Panc1 (cell line): ENCODE measurements around the gene ZC3H12D.

Experiments
- POLR2AphosphoS5 ChIP-seq: IDR thresholded peaks from 2 replicates; pipeline ENCODE4 v1.6.1; 2012; ENCODE audit warnings: mild to moderate bottlenecking, low read depth, low read length, moderate library complexity
- SIN3A ChIP-seq: IDR thresholded peaks from 2 replicates; pipeline ENCODE4 v1.6.1; 2012; ENCODE audit warnings: low read depth, mild to moderate bottlenecking, low read length, moderate library complexity, borderline replicate concordance; ENCODE audit not compliant: insufficient read depth
- TCF7L2 ChIP-seq: IDR thresholded peaks from 2 replicates; pipeline ENCODE4 v1.6.1; 2011; ENCODE audit warnings: mild to moderate bottlenecking, low read depth, low read length, inconsistent platforms
- TF ChIP-seq, protein P1 (sequence below): fragments of 450-650 bp; IDR thresholded peaks from 2 replicates; pipeline ENCODE4 v1.5.1; 2017; ENCODE audit warnings: mild to moderate bottlenecking

DNA sequence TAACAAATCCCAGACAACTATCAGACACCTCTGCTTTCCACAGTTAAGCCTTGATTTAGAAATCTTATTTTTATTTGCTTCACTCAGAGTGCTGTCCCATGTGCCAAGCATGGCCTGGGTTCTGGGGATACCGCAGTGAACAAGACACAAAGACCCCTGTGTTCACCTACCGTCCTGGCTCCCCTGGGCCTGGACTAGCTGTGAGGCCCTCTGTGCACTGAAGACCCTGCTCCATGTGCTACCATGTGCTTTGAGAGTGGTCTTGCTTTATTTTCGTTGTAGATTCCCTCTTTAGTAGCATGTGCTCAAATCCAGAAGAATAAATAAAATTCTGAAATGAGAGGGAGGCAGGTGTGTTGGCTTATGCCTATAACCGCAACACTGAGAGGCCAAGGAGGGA, 62.2 kb downstream of the ZC3H12D start:
- no peak for TF ChIP-seq TCF7L2
- TF ChIP-seq, protein P1, sequence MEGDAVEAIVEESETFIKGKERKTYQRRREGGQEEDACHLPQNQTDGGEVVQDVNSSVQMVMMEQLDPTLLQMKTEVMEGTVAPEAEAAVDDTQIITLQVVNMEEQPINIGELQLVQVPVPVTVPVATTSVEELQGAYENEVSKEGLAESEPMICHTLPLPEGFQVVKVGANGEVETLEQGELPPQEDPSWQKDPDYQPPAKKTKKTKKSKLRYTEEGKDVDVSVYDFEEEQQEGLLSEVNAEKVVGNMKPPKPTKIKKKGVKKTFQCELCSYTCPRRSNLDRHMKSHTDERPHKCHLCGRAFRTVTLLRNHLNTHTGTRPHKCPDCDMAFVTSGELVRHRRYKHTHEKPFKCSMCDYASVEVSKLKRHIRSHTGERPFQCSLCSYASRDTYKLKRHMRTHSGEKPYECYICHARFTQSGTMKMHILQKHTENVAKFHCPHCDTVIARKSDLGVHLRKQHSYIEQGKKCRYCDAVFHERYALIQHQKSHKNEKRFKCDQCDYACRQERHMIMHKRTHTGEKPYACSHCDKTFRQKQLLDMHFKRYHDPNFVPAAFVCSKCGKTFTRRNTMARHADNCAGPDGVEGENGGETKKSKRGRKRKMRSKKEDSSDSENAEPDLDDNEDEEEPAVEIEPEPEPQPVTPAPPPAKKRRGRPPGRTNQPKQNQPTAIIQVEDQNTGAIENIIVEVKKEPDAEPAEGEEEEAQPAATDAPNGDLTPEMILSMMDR, result no peak
- TF ChIP-seq POLR2AphosphoS5, result no peak
- TF ChIP-seq SIN3A, result no peak
